SU-DHL-6 (cell line): ENCODE results near the gene HS3ST3B1.

Source experiments
- CTCF ChIP-seq: fragments of 200-600 bp; sonication (generic); IDR thresholded peaks from one replicate; pipeline ENCODE4 v1.5.1; 2017; ENCODE audit warnings: antibody characterized with exemption, mild to moderate bottlenecking, low read length, moderate library complexity; ENCODE audit not compliant: insufficient read depth, poor library complexity, severe bottlenecking
- EZH2phosphoT487 ChIP-seq: fragments of 200-600 bp; sonication (generic), shearing (Covaris generic); conservative IDR thresholded peaks from 2 replicates; pipeline ENCODE4 v1.6.1; 2018; ENCODE audit warnings: mild to moderate bottlenecking, antibody characterized with exemption, low read length, moderate library complexity, mixed read lengths

DNA sequence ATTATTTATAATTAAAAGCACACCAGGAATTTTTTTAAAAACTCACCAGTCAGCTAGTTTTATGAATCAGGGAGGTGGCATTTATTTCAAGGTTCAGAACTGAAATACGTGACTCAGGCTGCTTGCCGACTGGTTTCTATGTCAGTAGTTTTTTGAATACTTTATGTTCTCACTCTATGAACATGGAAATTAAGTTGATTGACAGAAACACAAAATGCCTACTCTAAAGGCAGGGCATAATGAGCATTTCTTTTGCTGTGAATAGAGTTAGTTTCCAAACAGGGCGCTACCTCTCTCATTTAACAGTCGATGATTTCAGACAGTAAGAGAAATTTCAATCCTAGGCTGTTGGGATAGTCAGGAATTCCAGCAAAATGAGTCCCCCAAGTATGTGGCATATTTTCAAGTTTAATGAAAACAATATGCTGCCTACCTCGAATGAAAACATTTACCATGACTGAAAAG is 6.7 kb downstream of the HS3ST3B1 start:
- TF ChIP-seq CTCF = no peak
- no peak for TF ChIP-seq EZH2phosphoT487
